TTC549 (cell line): Measurements from ENCODE around the gene SCN5A.

Experiments
- FAIRE-seq: peaks from 2 replicates; lab custom pipeline; 2012; peaks lifted over from hg19 to GRCh38; lab: Jason Lieb, UNC

Gene SCN5A

GRCh38 chr3:38541806-38542205, 107.7 kb downstream of the SCN5A start:
- no peak for FAIRE-seq

- FAIRE-seq: no peak
These were observed 110.6 kb downstream of the SCN5A start for GRCh38 chr3:38538773-38539353.

- FAIRE-seq: no peak
These were observed 112.8 kb downstream of the SCN5A start for GRCh38 chr3:38536671-38537070.

- FAIRE-seq: no peak
These were observed 114.9 kb downstream of the SCN5A start for GRCh38 chr3:38534604-38535003.

- no peak for FAIRE-seq
These were observed 115.3 kb downstream of the SCN5A start for GRCh38 chr3:38534180-38534579.

GRCh38 chr3:38533285-38533976, 116.1 kb downstream of the SCN5A start:
- FAIRE-seq: no peak

GRCh38 chr3:38532529-38532928, 117.0 kb downstream of the SCN5A start:
- FAIRE-seq: no peak

GRCh38 chr3:38528457-38528856, 121.0 kb downstream of the SCN5A start:
- no peak for FAIRE-seq

- no peak for FAIRE-seq
These were observed 122.7 kb downstream of the SCN5A start for GRCh38 chr3:38526792-38527191.

GRCh38 chr3:38524141-38524739, 125.2 kb downstream of the SCN5A start:
- no peak for FAIRE-seq

GRCh38 chr3:38522002-38522401, 127.5 kb downstream of the SCN5A start:
- no peak for FAIRE-seq

- FAIRE-seq: peak; percentile 22
These were observed 128.0 kb downstream of the SCN5A start for GRCh38 chr3:38521391-38521987.

- no peak for FAIRE-seq
These were observed 129.8 kb downstream of the SCN5A start for GRCh38 chr3:38519651-38520050.

GRCh38 chr3:38519000-38519399, 130.5 kb downstream of the SCN5A start:
- FAIRE-seq: no peak

- no peak for FAIRE-seq
These were observed 132.8 kb downstream of the SCN5A start for GRCh38 chr3:38516669-38517068.

GRCh38 chr3:38515367-38515766, 134.1 kb downstream of the SCN5A start:
- no peak for FAIRE-seq

- no peak for FAIRE-seq
These were observed 137.9 kb downstream of the SCN5A start for GRCh38 chr3:38511546-38511945.

- FAIRE-seq: no peak
These were observed 138.9 kb downstream of the SCN5A start for GRCh38 chr3:38510631-38511030.

- FAIRE-seq: no peak
These were observed 139.8 kb downstream of the SCN5A start for GRCh38 chr3:38509732-38510131.

- FAIRE-seq: no peak
These were observed 142.4 kb downstream of the SCN5A start for GRCh38 chr3:38507120-38507519.

GRCh38 chr3:38500688-38501417, 148.6 kb downstream of the SCN5A start:
- no peak for FAIRE-seq
